Measurements from ENCODE around the gene ALOXE3.

ALOXE3 gene

GRCh38 chr17:8124350-8125153 lies 6.2 kb upstream of the ALOXE3 start:
- TF ChIP-seq CEBPB (IDR thresholded peaks at IDR 0.05) (no peak), ZBTB7A (IDR thresholded peaks at IDR 0.05; ENCODE audit: low read depth) (no peak), EGR1 (IDR thresholded peaks at IDR 0.05) (no peak), CREB1 (IDR thresholded peaks at IDR 0.05; ENCODE audit: low read depth) (no peak)

GRCh38 chr17:8123695-8124349 lies 5.5 kb upstream of the ALOXE3 start, which contains the start of gene HES7:
HES7 (minus strand) TSS chr17:8124106; CDS start chr17:8124084, 22 bp downstream.
- TF ChIP-seq ZBTB7A (IDR thresholded peaks at IDR 0.05; ENCODE audit: low read depth): 0 out of 2 replicates have a peak, but pooled peaks have one; percentile 40
- TF ChIP-seq, protein P1, sequence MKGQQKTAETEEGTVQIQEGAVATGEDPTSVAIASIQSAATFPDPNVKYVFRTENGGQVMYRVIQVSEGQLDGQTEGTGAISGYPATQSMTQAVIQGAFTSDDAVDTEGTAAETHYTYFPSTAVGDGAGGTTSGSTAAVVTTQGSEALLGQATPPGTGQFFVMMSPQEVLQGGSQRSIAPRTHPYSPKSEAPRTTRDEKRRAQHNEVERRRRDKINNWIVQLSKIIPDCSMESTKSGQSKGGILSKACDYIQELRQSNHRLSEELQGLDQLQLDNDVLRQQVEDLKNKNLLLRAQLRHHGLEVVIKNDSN (IDR thresholded peaks at IDR 0.05): no peak

- TF ChIP-seq EGR1 (IDR thresholded peaks at IDR 0.05): no peak
- TF ChIP-seq, protein P1 (IDR thresholded peaks at IDR 0.05): no peak
- TF ChIP-seq YY1 (IDR thresholded peaks at IDR 0.05; ENCODE audit: low read depth): no peak
- TF ChIP-seq MAX (IDR thresholded peaks at IDR 0.05): peak; percentile 40; the same call in 1 of the 2 replicates
- no peak for TF ChIP-seq RAD21 (IDR thresholded peaks at IDR 0.05; ENCODE audit: low read depth)
- 0 out of 2 replicates have a peak, but pooled peaks have one; percentile 4 for TF ChIP-seq TCF12 (IDR thresholded peaks at IDR 0.05; ENCODE audit: low read depth)
- no peak for TF ChIP-seq NFIC (IDR thresholded peaks at IDR 0.05)
- no peak for TF ChIP-seq EP300 (IDR thresholded peaks at IDR 0.05; ENCODE audit: borderline replicate concordance)
Measured at GRCh38 chr17:8122924-8123694, 4.8 kb upstream of the ALOXE3 start.

GRCh38 chr17:8122422-8122923 lies 4.2 kb upstream of the ALOXE3 start:
- TF ChIP-seq NFIC (IDR thresholded peaks at IDR 0.05): no peak
- TF ChIP-seq TAF1 (IDR thresholded peaks at IDR 0.05; ENCODE audit: low read depth): no peak
- no peak for TF ChIP-seq ZBTB7A (IDR thresholded peaks at IDR 0.05; ENCODE audit: low read depth)
- TF ChIP-seq REST (IDR thresholded peaks at IDR 0.05; ENCODE audit: low read depth): no peak
- no peak for TF ChIP-seq TEAD4 (IDR thresholded peaks at IDR 0.05)
- no peak for TF ChIP-seq EP300 (IDR thresholded peaks at IDR 0.05; ENCODE audit: borderline replicate concordance)
- TF ChIP-seq TCF12 (IDR thresholded peaks at IDR 0.05; ENCODE audit: low read depth): no peak
- TF ChIP-seq FOXM1 (IDR thresholded peaks at IDR 0.05; ENCODE audit: borderline replicate concordance, low read depth): no peak
- TF ChIP-seq, protein P1 (IDR thresholded peaks at IDR 0.05): no peak
- TF ChIP-seq EGR1 (IDR thresholded peaks at IDR 0.05): no peak
- no peak for TF ChIP-seq CREB1 (IDR thresholded peaks at IDR 0.05; ENCODE audit: low read depth)
- TF ChIP-seq CEBPB (IDR thresholded peaks at IDR 0.05): no peak
- TF ChIP-seq YY1 (IDR thresholded peaks at IDR 0.05; ENCODE audit: low read depth): no peak
- TF ChIP-seq MAX (IDR thresholded peaks at IDR 0.05): no peak
- no peak for TF ChIP-seq RAD21 (IDR thresholded peaks at IDR 0.05; ENCODE audit: low read depth)

DNA sequence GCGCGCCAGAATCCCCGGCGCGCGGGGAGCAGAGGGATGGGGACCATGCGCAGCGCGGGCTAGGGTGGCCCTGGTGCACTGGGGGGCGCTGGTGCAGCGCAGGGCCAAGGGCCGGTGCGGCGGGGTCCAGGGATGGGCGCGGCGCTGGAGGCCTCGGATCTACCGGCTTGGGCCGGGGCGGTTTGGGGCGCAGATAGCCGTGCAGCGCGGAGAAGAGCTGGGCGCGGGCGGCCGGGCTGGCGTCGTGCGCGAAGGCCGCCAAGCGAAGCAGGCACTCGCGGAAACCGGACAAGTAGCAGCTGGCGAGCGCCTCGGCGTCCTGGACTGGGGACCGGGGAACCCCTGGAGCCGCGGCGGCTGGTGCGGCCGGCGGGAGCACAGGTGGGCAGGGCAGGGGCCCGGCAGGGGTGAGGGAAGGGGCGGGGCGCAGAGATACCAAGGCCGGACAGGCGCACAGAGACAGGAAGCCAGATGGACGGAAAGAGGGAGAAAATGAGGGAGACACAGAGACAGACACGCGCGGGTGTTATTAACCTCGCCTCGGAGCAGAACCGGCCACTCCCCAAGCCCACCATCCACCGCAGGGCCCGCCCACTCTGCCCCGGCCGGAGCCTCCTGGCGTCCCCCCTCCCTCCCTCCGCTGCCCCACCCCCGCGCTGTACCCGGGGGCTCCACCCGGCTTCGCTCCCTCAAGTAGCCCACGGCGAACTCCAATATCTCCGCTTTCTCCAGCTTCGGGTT lies 3.5 kb upstream of the ALOXE3 start:
- no peak for TF ChIP-seq REST (IDR thresholded peaks at IDR 0.05; ENCODE audit: low read depth)
- TF ChIP-seq TAF1 (IDR thresholded peaks at IDR 0.05; ENCODE audit: low read depth): no peak
- TF ChIP-seq TEAD4 (IDR thresholded peaks at IDR 0.05): no peak
- TF ChIP-seq EP300 (IDR thresholded peaks at IDR 0.05; ENCODE audit: borderline replicate concordance): no peak; the same call in 1 of the 2 replicates
- TF ChIP-seq NFIC (IDR thresholded peaks at IDR 0.05): no peak
- no peak for TF ChIP-seq FOXM1 (IDR thresholded peaks at IDR 0.05; ENCODE audit: borderline replicate concordance, low read depth)
- TF ChIP-seq YY1 (IDR thresholded peaks at IDR 0.05; ENCODE audit: low read depth): no peak
- peak; percentile 82; the same call in 1 of the 2 replicates for TF ChIP-seq ZBTB7A (IDR thresholded peaks at IDR 0.05; ENCODE audit: low read depth)
- peak; percentile 77 for TF ChIP-seq MAX (IDR thresholded peaks at IDR 0.05)
- TF ChIP-seq EGR1 (IDR thresholded peaks at IDR 0.05): no peak
- TF ChIP-seq TCF12 (IDR thresholded peaks at IDR 0.05; ENCODE audit: low read depth): peak; percentile 39; the same call in 1 of the 2 replicates
- TF ChIP-seq, protein P1 (IDR thresholded peaks at IDR 0.05): no peak
- no peak for TF ChIP-seq CEBPB (IDR thresholded peaks at IDR 0.05)
- peak; percentile 66 for TF ChIP-seq RAD21 (IDR thresholded peaks at IDR 0.05; ENCODE audit: low read depth)
- TF ChIP-seq CREB1 (IDR thresholded peaks at IDR 0.05; ENCODE audit: low read depth): no peak
